Stimulated activated CD4-positive, alpha-beta T cell treated with anti-CD3 and anti-CD28 coated beads, TNF-alpha, amount 100 ng/mL, for 48 hours (primary cell): ENCODE data around the gene CHRDL2.
A peak's percentile ranks its signal among the peaks of the same experiment; 100 is the strongest.

ENCODE experiments used
- DNase-seq, 3 donors: peaks; one replicate each; pipeline ENCODE4 v3.0.0-alpha.2; 2020; ENCODE audit warnings: low read depth in 3 of 3

CHRDL2 gene

DNA sequence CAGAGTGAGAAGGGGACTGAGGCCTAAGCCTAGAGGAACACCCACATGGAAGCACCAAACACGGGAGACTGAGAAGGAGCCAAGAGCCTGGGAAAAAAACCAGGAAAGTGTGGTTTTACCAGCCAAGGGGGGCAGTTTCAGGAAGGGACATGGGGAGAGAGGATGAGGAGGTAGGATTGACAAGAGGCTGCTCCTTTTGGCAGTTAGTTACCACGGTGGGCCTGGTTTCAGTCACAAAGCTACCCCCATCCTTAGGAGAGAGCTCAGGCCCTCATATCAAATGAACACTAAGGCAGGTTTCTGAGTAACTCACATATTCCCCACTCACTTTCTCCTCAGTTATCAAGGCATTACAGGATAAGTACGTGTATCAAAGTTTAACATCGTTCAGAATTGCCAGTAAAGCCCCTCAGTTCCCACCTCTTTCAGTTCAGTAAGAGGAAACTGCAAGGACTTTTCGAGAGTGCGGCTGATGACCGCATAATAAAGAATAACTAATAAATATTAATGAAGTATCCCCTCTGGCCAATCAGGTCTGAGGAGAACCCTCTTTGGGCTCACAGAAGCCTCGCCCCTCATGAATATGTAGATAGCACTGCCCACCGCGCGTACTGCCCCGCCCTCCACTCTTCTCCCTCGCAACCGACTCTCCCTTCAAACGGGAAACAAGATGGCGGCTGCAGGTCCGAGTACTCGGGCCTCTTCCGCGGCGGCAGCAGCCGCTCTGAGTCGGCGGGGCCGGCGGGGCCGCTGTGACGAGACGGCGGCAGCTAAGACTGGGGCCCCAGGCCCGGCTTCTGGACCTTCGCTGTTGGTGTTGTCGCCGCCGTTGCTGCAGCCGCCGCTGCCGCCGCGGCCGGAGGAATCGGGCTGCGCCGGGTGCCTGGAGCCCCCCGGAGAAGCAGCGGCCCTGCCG is 17.2 kb upstream of the CHRDL2 start, which contains the start of gene RNF169:
Gene RNF169, plus strand, starts transcription at position 639 of the 916 bp plus-strand sequence. Its CDS starts 32 bp downstream, at position 671.
- peak; percentile 78 to 85 (median 81) for DNase-seq

DNA sequence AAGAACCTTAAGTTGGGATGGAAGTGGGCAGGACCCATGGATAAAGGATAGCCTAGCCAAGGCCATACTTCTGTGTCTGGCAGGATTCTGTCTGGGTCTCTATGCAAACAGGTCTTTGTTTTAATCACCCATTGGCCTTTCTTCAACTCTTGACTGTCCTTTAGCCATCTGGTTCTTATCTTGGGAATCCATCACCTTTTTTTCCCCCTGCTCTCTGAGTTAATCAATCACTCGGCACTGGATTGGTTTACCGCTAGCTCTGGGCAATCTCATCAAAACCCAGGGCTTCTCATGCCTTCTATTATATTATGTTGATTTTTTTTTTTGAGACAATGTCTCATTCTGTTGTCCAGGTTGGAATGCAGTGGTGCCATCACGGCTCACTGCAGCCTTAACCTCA is 15.6 kb upstream of the CHRDL2 start:
- DNase-seq: no peak

DNA sequence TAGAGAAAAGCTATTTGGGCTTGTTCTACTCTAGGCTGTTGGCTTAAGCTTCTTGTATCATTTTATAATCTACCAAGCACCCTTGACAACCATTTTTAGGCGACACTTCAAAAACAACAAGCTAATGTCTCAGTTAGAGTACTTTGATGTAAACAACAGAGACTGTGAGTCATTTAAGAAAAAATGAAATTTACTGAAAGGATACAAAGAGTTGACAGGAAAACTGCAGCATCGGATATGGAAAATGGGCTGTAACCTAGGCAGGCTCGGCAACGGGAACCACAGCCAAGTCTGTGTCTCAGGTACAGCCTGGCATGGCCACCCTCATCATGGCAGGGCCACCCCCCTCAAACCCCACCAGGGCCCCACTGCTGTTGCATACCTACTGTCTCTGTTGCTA is 13.1 kb upstream of the CHRDL2 start:
- no peak for DNase-seq

DNA sequence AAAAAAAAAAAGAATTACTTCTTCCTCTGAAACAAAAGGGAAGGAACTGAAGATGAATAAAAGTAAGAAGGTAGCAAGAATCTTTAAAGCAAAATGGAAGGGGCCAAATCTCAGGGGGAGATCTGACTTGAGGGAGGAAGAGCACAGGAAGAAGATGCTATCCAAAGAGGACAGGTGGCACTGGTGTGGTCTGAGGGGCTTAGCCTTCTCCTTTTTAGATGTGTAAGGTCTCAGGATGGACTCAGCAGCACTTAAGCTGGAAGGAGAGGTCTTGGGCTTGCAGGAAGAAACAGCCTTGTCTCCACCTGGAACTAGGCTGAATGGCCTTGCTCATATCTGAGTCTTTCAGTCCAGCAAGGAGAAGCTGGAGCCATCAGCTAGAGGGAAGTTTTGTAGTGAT is 12.4 kb upstream of the CHRDL2 start:
- DNase-seq: no peak

DNA sequence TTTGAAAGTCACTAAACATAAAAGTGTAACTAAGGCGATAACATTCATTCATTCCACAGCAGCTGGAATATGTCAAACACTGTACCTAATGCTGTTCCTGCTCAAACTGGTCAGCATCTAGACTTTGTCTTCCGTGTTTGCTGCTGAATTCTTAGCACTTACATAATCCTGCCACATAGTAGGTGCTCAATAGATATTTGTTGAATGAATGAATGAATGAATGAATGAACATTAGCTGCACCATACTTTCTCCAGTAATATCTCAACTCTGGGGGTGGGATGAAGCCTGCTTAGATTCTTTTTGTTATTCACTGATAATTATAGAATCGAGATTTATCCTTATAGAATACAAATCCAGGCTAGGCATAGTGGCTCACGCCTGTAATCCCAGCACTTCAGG is 10.8 kb upstream of the CHRDL2 start:
- no peak for DNase-seq

DNA sequence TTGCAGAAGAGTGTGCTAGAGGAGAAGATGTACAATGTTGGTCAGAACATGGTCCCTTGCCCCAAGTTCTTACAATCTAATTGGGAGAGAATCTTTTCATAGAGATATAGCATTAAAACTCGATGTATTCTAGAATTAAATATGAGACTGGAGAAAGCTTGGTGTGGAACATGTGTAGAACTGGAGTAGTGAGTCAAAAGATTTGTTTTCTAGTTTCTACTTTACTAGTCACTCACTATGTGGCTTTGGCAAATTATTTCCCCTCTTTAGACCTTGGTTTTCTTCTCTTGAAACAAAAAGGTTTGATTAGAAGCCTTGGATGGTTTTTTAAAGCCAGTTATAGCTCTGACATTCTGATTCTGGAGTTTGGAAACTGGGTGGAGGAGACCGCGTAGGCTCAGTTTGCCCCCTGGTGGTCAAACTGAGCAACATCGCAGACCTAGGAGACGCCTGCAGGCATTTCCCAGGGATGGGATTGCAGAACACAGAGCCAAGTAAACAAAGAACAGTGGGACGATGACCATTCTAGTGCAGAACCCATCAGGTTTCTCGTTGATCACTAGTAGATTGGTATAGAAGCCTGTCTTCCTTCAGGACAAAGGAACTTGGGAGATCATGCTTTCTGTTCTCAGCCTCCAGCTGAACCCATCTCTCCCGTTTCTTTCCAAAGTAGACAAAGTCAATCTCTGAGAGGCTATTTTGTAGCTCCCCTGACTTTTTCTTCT is 8.5 kb upstream of the CHRDL2 start:
- DNase-seq: peak in 1 of 3 donors; percentile 18

DNA sequence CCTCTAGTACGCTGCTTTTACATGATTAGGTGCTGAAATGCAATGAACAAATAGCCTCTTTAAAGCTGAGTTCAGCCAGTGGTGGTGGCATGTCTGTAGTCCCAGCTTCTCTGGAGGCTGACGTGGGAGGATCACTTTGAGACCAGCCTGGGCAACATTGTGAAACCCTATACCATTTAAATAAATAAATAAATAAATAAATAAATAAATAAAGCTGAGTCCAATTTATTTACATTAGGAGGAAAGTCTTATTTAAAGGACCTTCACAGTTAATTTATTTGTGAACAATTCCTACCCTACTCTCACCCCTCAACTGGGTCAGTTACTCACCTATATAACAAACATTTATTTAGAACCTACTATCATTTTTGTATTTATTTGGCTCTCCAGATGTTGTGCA is 4.8 kb upstream of the CHRDL2 start:
- no peak for DNase-seq

DNA sequence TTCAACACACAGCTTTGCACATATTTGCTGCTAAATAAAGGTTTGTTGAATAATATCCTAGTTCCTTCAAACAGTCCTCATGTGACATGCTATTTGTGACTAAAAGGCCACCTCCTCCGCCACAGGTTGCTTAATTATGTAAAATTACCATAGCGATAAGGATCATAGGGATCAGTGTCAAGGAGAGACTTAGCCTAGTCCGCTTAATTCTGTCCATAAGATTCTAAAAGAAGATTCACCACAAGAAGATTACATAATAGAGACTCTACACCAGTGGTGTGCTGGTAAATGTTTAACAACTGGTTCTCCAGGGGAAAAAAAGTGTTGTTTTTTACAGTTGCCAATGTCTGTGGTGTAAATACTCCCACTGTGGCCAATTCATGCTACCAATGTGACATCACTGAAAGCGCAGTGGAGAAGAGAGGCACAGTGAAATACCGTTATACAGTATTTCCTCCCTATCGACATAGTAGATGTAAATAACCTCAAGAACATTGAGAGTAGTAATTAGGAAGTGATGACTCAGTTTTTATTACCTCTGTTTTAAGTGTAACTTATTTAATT is 4.2 kb upstream of the CHRDL2 start:
- no peak for DNase-seq

DNA sequence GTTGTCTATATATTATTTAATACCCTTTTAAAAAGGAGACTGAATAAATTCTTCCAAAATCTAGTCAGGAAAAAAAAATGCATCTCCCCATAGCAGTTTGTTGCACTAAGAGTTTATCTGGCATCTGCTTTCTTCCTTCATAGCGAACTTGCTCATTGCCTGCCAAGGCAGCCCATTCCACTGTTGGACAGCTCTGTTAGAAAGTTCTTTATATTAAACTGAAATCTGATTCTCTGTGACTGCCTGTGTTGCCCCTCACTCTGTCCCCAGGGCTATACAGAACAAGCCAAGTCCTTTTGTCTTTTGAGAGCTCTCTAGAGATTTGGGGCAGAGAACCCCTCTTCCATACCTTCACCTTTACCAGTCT is 3.3 kb upstream of the CHRDL2 start:
- no peak for DNase-seq

DNA sequence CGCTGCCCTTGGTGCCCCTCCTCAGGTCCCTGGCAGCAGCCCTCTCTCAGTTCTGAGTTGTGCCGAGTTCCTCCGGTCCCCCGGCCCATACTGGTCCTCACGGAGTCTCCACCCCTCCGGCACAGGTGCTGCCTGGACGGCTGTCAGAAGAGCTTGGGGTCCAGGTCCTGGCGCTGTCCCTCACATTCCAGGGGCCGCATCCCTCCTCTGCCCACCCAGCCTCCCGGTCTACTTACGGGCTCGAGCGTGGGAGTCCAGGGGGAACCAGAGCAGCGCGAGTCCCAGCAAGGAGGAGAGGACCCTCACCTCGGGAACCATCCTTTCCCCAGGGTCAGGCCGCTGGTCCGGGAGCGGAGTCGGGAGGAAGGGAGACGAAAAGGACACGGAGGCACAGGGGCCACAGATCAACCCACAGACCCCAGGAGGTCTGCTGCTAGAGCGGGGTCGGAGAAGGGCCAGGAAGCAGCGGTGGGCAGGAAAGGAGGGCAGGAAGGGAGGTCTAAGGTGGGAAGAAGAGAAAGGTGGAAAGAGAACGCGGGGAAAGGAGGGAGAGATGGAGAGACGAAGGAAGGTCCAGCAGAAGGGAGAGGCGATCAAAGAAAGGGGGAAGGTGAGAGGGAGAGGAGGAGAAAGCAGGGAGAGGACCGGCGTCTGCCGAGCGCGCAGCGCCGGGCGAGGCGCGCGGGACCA is 510 bp downstream of the CHRDL2 start:
- no peak for DNase-seq

DNA sequence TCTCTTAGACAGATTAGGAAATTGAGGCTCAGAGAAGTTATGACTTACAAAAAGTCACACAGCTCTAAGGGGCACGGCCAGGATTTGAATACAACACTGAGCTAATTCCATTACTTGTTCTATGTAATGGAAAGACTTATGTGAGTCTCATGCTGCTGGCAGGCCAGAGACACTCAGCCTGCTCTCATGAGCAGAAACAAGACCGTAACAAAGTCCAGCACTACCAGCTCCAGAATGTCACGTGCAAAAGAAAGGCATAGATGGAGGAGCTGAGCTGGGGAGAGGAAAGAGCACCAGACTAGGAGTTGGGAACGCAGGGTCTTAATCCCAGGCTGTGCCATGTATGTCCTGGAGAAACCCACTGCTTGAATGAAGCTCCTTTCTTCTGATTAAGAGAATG is 1.8 kb downstream of the CHRDL2 start:
- no peak for DNase-seq

DNA sequence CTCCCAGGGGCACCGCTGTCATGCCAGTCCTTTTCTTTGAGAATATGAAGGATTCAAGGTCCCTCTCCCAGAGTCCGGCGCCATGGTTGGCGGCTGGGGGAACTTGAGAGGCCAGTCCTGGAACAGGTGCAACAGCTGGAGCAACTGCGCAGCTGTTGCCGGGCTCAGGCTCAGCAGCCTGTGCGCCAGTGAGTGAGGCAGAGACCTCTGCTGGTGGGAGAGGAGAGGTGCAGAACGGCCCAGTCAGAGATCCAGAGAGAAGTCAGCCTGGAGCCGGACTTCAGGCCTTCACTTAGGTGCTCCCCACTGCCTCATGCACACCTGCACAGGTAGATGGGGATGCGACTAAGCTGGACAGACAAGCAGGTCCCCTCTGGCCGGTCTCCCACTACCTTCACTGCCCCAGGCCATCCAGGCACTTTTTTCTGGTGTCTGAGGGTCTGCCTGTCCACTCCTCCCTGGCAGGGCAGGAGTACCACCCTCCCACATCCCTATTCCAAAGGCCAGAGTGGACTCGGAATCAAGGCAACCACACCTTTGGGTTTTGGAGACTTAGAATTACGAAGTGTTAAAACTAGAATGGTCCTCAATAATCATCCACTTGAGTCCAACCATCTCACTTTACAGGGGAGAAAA is 4.6 kb downstream of the CHRDL2 start:
- peak; percentile 24 to 50 (median 38) for DNase-seq

DNA sequence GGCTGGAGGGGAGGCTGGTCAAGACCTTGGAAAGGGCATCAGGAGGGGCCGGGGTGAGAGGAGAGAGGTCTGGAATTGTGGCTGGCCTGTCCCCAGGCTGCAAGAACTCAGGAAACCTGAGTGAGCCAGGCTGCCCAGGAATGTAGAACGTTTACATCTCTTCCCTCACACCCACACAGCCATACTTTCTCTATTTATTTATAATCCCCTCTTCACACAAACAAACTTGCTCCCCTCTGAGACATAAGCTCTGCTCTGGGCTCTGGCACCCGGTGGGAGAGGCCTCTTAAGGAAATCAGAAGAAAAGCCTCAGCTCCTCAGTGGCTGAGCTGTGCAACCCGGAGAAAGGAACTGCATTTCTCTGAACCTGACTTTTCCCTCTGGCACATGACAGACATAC is 5.5 kb downstream of the CHRDL2 start:
- DNase-seq: no peak

DNA sequence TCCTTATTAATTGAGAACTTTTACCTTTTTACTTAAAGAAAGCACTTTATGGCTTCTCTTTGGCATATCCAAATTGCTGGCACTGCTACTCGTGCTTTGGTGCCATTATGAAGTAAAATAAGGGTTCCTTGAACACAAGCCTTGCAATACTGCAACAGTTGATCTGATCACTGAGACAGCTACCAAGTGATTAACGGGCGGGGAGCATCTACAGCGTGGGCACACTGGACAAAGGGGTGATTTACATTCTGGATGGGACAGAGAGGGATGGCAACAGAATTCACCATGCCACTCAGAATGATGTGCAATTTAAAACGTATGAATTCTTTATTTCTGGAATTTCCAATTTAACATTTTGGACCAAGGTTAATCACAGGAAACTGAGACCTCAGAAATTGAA is 7.7 kb downstream of the CHRDL2 start:
- no peak for DNase-seq

DNA sequence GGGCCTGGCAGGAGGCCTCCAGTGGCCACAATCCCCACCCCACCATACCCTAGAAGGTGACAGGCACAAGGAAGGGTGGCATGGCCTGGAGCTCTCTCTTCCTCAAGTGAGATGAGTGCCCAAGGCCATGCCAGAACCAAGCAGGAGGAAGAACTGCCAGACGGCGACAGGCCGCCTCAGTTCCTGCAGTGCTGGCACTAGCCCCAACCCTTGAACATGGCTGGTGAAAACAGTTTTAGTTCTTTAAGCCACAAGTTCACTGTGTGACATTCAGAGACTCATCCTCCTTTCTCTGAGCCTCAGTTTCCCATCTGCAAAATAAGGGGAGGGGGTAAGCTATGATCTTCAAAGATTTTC is 9.8 kb downstream of the CHRDL2 start:
- no peak for DNase-seq

DNA sequence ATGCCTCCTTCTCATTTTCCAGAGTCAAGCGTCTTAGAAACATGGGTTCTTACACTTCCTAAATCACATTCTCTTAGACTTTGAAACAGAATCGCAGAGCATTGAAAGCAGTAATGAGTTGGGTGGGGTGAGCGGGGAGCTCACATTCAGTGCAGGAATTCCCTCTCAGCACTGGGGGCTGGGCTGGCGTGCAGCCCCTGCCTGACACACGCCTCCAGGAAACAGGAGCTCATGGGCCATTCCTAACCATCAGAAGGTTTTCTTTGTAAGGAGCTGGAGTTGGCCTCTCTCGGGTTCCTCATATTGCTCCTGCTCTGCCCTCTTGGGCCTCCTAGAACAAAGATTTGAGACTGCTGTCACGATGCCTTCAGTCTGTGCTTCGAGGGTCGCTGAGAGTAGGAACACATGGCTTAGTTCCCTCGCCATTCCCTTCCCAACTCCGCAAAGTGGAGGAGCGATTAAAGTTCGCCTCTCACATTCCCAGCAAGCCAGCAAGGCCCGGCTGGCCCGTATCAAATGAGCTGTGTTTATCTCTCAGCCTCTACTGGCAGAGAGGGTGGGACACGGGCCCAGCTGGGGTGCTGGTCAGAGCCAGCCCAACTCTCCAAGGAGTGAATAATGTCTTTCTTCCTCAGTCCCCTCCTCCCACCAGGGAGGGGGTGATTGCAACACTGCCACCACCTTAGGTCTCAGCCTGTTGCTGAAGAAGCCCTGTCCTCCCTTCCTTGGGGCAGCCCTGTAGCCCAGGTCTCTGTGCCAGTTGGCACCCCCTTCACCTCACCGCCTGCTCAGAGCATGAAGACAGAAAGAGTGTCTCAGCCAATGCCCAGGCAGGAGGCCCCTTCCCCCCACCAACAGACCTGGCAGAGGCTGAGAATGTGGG is 10.4 kb downstream of the CHRDL2 start:
- no peak for DNase-seq

DNA sequence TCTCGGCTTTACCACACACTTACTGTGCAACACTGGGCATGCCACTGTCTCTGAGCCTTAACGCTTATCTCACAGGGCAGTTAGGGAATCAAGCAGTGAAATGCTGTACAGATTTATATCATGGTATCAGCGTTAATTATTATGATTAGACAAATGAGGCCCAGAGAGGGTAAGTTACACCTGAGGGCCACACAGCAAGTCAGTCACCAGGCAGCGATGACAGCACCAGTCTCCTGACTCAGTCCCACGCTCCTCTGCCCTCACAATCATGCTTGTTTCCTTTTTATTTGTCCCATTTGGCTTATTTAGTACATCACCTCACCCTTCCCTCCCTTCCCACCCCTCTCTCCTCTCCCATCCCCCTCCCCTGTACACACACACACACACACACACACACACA is 12.2 kb downstream of the CHRDL2 start:
- no peak for DNase-seq

DNA sequence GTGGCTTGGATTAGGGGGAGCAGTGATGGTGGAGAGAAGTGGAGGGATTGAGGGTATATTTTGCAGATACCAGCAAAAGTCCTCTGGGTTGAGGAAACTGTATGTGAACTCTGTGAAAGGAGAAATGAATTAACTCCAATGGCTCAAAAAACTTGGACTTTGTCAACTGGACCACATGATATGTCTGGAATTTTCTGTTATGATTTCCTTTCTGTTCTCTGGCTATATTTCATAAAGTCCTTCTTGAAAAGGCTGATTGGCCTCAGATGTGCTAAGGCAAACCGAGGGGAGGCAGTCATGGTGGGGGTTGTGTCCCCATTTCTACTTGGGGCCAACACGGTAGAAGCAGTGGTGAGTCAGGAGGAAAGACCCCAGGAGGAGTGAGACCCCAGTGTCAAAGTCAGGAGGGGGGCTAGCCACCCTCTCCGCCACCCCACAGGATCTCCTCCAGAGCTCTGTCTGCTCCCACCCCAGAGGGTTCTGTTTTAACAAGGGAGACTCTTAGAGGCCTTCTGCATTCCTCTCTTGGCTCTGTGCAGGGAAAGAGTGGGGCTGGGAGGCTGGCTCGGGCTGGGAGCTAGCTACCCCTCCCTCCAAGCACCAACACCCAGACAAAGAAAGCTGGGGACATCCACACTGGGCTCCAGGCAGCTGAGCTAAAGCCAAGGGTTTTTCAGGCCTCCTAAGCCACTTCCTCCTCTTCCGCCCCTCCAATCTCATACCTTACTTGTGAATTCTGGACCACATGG is 13.8 kb downstream of the CHRDL2 start:
- DNase-seq: no peak

DNA sequence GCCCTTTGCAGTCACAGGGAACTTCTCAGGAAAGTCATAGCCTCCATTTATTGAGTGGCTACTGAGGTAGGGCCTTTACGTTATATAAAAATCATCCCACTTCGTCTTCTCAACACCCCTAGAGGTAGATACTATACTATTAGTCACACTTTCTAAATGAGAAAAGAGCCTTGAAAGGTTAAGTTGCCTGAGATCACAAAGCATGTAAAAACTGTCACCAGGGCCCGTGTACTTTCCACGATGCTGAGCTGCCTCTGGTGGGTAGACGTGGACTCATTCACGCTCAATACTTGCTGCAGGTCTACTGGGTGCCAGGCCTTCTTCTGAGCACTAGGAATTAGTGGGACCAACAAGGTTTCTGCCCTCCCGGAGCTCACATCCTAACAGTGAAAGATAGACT is 16.3 kb downstream of the CHRDL2 start:
- peak in 1 of 3 donors; percentile 21 for DNase-seq

DNA sequence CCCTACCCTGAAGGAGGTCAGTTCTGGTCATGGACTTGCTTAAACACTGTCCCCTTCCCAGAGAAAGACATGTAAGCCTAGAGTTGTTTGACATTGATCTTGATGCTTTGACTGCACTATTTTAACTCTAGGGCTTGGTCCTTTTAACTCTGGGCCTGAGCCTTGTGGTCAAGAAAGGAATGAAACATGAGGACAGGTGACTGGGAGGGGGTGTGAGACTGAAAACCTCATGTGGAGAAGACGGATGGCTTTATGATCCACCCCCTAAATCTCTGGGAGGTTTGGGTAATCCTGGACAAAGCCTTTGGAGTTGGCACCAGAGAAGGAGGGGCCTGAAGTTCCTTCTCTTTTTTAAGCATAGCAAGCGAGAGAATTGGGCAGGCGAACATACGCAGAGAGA is 17.5 kb downstream of the CHRDL2 start:
- no peak for DNase-seq
